ENCODE data around the gene RTKN2. TPM values are rescaled to one million over a fixed set of nuclear protein-coding genes. Genes with fewer than 3 reads are reported as not detected.

RTKN2 gene
- total and polyA plus RNA-seq, 10 of the 15 experiments (the other 5 are each of a cell fraction or from before 2014, with no cell fraction given), result 0.10 TPM; not detected in 9

GRCh38 chr10:62308101-62308500 is 39.5 kb upstream of the RTKN2 start:
- intact Hi-C loops (cut with micrococcal nuclease; ENCODE audit: unreplicated experiment), result no loop called here
- H3K79me2 ChIP-seq (ENCODE audit: control insufficient read depth, insufficient read depth, low read length), result no peaks in the 10 kb centered on the region
- DNase-seq (ENCODE audit: low read depth, low spot score) (no peak), ATAC-seq (no peak), FAIRE-seq (no peak)
- no peak overlapping the region for H3K4me2 ChIP-seq (ENCODE audit: control insufficient read depth, insufficient read depth)
- H3K9me3 ChIP-seq (replicated peaks; ENCODE audit: control insufficient read depth, insufficient read depth, low read length), result no peaks in the 10 kb centered on the region
- H3K4me1 ChIP-seq (ENCODE audit: control insufficient read depth, insufficient read depth, low read length), result no peaks in the 10 kb centered on the region
- no peak overlapping the region for H3K4me3 ChIP-seq
- no peak overlapping the region for H3K9ac ChIP-seq (ENCODE audit: control insufficient read depth, insufficient read depth, low read length)
- in situ Hi-C loops (cut with MboI), result no loop called here
- no peaks in the 10 kb centered on the region for H4K20me1 ChIP-seq (ENCODE audit: control insufficient read depth, insufficient read depth)
- H3K27ac ChIP-seq (ENCODE audit: control insufficient read depth, insufficient read depth), result no peak overlapping the region
- ChIA-PET CTCF (no interaction called here), SMC1A (ENCODE audit: uncharacterized antibody, unreplicated experiment) (interaction anchor here (0.5 kb wide), 1 partner anchor 10 kb away, joined by 3 read pairs; no protein-coding TSS in a partner anchor), RAD21 (ENCODE audit: unreplicated experiment) (no interaction called here), POLR2A (no interaction called here)
- no TSS peak for BruUV-seq (replicated peaks)
- H3K36me3 ChIP-seq (ENCODE audit: control insufficient read depth in 2 of 2, insufficient read depth in 2 of 2, low read length in 1 of 2), result no peaks in the 10 kb centered on the region
- no peak overlapping the region for H2AFZ ChIP-seq (ENCODE audit: control insufficient read depth, low read depth, low read length)
- H3K27me3 ChIP-seq (replicated peaks in 1 of 2; ENCODE audit: control insufficient read depth in 2 of 2, insufficient read depth in 2 of 2, low read length in 1 of 2), result 0 out of 4 replicates have a peak, but pooled peaks cover 0 to 2% of the 10 kb centered on the region in 2 experiments
- TF ChIP-seq, protein P1, sequence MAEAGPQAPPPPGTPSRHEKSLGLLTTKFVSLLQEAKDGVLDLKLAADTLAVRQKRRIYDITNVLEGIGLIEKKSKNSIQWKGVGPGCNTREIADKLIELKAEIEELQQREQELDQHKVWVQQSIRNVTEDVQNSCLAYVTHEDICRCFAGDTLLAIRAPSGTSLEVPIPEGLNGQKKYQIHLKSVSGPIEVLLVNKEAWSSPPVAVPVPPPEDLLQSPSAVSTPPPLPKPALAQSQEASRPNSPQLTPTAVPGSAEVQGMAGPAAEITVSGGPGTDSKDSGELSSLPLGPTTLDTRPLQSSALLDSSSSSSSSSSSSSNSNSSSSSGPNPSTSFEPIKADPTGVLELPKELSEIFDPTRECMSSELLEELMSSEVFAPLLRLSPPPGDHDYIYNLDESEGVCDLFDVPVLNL (IDR thresholded peaks at IDR 0.05; ENCODE audit: low read depth, low read length), result no peak
- no peak for TF ChIP-seq SMAD1 (IDR thresholded peaks at IDR 0.05; ENCODE audit: low read depth, partially characterized antibody)
- TF ChIP-seq, protein P2, sequence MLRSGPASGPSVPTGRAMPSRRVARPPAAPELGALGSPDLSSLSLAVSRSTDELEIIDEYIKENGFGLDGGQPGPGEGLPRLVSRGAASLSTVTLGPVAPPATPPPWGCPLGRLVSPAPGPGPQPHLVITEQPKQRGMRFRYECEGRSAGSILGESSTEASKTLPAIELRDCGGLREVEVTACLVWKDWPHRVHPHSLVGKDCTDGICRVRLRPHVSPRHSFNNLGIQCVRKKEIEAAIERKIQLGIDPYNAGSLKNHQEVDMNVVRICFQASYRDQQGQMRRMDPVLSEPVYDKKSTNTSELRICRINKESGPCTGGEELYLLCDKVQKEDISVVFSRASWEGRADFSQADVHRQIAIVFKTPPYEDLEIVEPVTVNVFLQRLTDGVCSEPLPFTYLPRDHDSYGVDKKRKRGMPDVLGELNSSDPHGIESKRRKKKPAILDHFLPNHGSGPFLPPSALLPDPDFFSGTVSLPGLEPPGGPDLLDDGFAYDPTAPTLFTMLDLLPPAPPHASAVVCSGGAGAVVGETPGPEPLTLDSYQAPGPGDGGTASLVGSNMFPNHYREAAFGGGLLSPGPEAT (IDR thresholded peaks at IDR 0.05; ENCODE audit: low read depth), result no peak
- TF ChIP-seq TCF7 (IDR thresholded peaks at IDR 0.05; ENCODE audit: borderline replicate concordance), result no peak
- no peak for TF ChIP-seq ZNF217 (IDR thresholded peaks at IDR 0.05)
- no peak for TF ChIP-seq RB1 (IDR thresholded peaks at IDR 0.05; ENCODE audit: borderline replicate concordance)
- no peak for TF ChIP-seq MTA2 (IDR thresholded peaks at IDR 0.05; ENCODE audit: low read depth)
- TF ChIP-seq SRF (IDR thresholded peaks at IDR 0.05; ENCODE audit: low read depth in 2 of 2, low read length in 2 of 2), result no peak
- TF ChIP-seq JUNB (IDR thresholded peaks at IDR 0.05), result no peak
- TF ChIP-seq, protein P3, sequence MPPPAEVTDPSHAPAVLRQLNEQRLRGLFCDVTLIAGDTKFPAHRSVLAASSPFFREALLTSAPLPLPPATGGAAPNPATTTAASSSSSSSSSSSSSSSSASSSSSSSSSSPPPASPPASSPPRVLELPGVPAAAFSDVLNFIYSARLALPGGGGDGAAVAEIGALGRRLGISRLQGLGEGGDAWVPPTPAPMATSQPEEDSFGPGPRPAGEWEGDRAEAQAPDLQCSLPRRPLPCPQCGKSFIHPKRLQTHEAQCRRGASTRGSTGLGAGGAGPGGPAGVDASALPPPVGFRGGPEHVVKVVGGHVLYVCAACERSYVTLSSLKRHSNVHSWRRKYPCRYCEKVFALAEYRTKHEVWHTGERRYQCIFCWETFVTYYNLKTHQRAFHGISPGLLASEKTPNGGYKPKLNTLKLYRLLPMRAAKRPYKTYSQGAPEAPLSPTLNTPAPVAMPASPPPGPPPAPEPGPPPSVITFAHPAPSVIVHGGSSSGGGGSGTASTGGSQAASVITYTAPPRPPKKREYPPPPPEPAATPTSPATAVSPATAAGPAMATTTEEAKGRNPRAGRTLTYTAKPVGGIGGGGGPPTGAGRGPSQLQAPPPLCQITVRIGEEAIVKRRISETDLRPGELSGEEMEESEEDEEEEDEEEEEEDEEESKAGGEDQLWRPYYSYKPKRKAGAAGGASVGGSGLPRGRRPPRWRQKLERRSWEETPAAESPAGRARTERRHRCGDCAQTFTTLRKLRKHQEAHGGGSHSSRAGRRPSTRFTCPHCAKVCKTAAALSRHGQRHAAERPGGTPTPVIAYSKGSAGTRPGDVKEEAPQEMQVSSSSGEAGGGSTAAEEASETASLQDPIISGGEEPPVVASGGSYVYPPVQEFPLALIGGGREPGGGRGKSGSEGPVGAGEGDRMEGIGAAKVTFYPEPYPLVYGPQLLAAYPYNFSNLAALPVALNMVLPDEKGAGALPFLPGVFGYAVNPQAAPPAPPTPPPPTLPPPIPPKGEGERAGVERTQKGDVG (CRISPR knock-in tag; IDR thresholded peaks at IDR 0.05), result no peak
- TF ChIP-seq, protein P4, sequence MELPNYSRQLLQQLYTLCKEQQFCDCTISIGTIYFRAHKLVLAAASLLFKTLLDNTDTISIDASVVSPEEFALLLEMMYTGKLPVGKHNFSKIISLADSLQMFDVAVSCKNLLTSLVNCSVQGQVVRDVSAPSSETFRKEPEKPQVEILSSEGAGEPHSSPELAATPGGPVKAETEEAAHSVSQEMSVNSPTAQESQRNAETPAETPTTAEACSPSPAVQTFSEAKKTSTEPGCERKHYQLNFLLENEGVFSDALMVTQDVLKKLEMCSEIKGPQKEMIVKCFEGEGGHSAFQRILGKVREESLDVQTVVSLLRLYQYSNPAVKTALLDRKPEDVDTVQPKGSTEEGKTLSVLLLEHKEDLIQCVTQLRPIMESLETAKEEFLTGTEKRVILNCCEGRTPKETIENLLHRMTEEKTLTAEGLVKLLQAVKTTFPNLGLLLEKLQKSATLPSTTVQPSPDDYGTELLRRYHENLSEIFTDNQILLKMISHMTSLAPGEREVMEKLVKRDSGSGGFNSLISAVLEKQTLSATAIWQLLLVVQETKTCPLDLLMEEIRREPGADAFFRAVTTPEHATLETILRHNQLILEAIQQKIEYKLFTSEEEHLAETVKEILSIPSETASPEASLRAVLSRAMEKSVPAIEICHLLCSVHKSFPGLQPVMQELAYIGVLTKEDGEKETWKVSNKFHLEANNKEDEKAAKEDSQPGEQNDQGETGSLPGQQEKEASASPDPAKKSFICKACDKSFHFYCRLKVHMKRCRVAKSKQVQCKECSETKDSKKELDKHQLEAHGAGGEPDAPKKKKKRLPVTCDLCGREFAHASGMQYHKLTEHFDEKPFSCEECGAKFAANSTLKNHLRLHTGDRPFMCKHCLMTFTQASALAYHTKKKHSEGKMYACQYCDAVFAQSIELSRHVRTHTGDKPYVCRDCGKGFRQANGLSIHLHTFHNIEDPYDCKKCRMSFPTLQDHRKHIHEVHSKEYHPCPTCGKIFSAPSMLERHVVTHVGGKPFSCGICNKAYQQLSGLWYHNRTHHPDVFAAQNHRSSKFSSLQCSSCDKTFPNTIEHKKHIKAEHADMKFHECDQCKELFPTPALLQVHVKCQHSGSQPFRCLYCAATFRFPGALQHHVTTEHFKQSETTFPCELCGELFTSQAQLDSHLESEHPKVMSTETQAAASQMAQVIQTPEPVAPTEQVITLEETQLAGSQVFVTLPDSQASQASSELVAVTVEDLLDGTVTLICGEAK (IDR thresholded peaks at IDR 0.05; ENCODE audit: borderline replicate concordance), result no peak
- TF ChIP-seq PKNOX1 (IDR thresholded peaks at IDR 0.05), result no peak
- no peak for TF ChIP-seq NFIC (IDR thresholded peaks at IDR 0.05; ENCODE audit: low read depth, low read length)
- no peak for TF ChIP-seq IKZF1 (conservative IDR thresholded peaks at IDR 0.05)
- no peak for TF ChIP-seq RFX5 (IDR thresholded peaks at IDR 0.05; ENCODE audit: low read depth, low read length)
